ENCODE data around the gene DCUN1D1. TPM values are rescaled to one million over a fixed set of nuclear protein-coding genes. Genes with fewer than 3 reads are reported as not detected.

DCUN1D1 gene
- total and polyA plus RNA-seq, 2 experiments from 2014 or later: 29.5 to 53.5 TPM

- Histone ChIP-seq H3K27me3 (ENCODE audit: insufficient read depth) (no peaks in the 10 kb centered on the region), H3K27ac (ENCODE audit: low read depth) (peak overlapping the region; percentile 67; the same call in 1 of the 2 replicates), H3K9me2 (ENCODE audit: insufficient read depth) (no peaks in the 10 kb centered on the region), H3K4me1 (ENCODE audit: insufficient read depth) (peaks cover 12% of the 10 kb centered on the region), H3K4me3 (no peak overlapping the region), H4K20me1 (replicated peaks; ENCODE audit: insufficient read depth) (no peaks in the 10 kb centered on the region), H2AFZ (no peak overlapping the region), H3K36me3 (ENCODE audit: insufficient read depth) (no peaks in the 10 kb centered on the region), H3F3A (replicated peaks; ENCODE audit: low read depth) (no peaks in the 10 kb centered on the region), H3K79me2 (replicated peaks; ENCODE audit: insufficient read depth) (no peaks in the 10 kb centered on the region), H3K4me2 (no peak overlapping the region)
- peaks cover 27% of the 10 kb centered on the region for H3K4me1 Mint-ChIP-seq
- H3K27me3 Mint-ChIP-seq (ENCODE audit: insufficient read depth, low read depth, poor library complexity): no peaks in the 10 kb centered on the region
- H3K27ac Mint-ChIP-seq: peak overlapping the region; percentile 94
- ATAC-seq (peak; percentile 96), DNase-seq (ENCODE audit: low spot score) (peak; percentile 57)
- TF ChIP-seq EZH2 (IDR thresholded peaks at IDR 0.05; ENCODE audit: low read depth, unreplicated experiment) (no peak), NANOG (IDR thresholded peaks at IDR 0.05; ENCODE audit: borderline replicate concordance) (no peak), STAT1 (IDR thresholded peaks at IDR 0.05; ENCODE audit: unreplicated experiment) (no peak), POLR2AphosphoS5 (IDR thresholded peaks at IDR 0.05; ENCODE audit: low read depth) (no peak), ZNF114 (CRISPR knock-in tag; IDR thresholded peaks at IDR 0.05) (no peak), CREB1 (CRISPR knock-in tag; IDR thresholded peaks at IDR 0.05; ENCODE audit: low read depth) (no peak), EZH2phosphoT487 (IDR thresholded peaks at IDR 0.05; ENCODE audit: unreplicated experiment) (no peak), JUNB (IDR thresholded peaks at IDR 0.05; ENCODE audit: unreplicated experiment) (no peak)
- TF ChIP-seq, protein P1, sequence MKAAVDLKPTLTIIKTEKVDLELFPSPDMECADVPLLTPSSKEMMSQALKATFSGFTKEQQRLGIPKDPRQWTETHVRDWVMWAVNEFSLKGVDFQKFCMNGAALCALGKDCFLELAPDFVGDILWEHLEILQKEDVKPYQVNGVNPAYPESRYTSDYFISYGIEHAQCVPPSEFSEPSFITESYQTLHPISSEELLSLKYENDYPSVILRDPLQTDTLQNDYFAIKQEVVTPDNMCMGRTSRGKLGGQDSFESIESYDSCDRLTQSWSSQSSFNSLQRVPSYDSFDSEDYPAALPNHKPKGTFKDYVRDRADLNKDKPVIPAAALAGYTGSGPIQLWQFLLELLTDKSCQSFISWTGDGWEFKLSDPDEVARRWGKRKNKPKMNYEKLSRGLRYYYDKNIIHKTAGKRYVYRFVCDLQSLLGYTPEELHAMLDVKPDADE (IDR thresholded peaks at IDR 0.05): no peak
- TF ChIP-seq, protein P2, sequence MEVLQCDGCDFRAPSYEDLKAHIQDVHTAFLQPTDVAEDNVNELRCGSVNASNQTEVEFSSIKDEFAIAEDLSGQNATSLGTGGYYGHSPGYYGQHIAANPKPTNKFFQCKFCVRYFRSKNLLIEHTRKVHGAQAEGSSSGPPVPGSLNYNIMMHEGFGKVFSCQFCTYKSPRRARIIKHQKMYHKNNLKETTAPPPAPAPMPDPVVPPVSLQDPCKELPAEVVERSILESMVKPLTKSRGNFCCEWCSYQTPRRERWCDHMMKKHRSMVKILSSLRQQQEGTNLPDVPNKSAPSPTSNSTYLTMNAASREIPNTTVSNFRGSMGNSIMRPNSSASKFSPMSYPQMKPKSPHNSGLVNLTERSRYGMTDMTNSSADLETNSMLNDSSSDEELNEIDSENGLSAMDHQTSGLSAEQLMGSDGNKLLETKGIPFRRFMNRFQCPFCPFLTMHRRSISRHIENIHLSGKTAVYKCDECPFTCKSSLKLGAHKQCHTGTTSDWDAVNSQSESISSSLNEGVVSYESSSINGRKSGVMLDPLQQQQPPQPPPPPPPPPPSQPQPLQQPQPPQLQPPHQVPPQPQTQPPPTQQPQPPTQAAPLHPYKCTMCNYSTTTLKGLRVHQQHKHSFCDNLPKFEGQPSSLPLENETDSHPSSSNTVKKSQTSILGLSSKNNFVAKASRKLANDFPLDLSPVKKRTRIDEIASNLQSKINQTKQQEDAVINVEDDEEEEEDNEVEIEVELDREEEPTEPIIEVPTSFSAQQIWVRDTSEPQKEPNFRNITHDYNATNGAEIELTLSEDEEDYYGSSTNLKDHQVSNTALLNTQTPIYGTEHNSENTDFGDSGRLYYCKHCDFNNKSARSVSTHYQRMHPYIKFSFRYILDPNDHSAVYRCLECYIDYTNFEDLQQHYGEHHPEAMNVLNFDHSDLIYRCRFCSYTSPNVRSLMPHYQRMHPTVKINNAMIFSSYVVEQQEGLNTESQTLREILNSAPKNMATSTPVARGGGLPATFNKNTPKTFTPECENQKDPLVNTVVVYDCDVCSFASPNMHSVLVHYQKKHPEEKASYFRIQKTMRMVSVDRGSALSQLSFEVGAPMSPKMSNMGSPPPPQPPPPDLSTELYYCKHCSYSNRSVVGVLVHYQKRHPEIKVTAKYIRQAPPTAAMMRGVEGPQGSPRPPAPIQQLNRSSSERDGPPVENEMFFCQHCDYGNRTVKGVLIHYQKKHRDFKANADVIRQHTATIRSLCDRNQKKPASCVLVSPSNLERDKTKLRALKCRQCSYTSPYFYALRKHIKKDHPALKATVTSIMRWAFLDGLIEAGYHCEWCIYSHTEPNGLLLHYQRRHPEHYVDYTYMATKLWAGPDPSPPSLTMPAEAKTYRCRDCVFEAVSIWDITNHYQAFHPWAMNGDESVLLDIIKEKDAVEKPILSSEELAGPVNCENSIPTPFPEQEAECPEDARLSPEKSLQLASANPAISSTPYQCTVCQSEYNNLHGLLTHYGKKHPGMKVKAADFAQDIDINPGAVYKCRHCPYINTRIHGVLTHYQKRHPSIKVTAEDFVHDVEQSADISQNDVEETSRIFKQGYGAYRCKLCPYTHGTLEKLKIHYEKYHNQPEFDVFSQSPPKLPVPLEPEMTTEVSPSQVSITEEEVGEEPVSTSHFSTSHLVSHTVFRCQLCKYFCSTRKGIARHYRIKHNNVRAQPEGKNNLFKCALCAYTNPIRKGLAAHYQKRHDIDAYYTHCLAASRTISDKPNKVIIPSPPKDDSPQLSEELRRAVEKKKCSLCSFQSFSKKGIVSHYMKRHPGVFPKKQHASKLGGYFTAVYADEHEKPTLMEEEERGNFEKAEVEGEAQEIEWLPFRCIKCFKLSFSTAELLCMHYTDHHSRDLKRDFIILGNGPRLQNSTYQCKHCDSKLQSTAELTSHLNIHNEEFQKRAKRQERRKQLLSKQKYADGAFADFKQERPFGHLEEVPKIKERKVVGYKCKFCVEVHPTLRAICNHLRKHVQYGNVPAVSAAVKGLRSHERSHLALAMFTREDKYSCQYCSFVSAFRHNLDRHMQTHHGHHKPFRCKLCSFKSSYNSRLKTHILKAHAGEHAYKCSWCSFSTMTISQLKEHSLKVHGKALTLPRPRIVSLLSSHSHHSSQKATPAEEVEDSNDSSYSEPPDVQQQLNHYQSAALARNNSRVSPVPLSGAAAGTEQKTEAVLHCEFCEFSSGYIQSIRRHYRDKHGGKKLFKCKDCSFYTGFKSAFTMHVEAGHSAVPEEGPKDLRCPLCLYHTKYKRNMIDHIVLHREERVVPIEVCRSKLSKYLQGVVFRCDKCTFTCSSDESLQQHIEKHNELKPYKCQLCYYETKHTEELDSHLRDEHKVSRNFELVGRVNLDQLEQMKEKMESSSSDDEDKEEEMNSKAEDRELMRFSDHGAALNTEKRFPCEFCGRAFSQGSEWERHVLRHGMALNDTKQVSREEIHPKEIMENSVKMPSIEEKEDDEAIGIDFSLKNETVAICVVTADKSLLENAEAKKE (CRISPR knock-in tag; IDR thresholded peaks at IDR 0.05): no peak
- TF ChIP-seq, protein P3, sequence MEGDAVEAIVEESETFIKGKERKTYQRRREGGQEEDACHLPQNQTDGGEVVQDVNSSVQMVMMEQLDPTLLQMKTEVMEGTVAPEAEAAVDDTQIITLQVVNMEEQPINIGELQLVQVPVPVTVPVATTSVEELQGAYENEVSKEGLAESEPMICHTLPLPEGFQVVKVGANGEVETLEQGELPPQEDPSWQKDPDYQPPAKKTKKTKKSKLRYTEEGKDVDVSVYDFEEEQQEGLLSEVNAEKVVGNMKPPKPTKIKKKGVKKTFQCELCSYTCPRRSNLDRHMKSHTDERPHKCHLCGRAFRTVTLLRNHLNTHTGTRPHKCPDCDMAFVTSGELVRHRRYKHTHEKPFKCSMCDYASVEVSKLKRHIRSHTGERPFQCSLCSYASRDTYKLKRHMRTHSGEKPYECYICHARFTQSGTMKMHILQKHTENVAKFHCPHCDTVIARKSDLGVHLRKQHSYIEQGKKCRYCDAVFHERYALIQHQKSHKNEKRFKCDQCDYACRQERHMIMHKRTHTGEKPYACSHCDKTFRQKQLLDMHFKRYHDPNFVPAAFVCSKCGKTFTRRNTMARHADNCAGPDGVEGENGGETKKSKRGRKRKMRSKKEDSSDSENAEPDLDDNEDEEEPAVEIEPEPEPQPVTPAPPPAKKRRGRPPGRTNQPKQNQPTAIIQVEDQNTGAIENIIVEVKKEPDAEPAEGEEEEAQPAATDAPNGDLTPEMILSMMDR (conservative IDR thresholded peaks at IDR 0.05; ENCODE audit: low read depth in 2 of 2): no peak
- TF ChIP-seq, protein P4, sequence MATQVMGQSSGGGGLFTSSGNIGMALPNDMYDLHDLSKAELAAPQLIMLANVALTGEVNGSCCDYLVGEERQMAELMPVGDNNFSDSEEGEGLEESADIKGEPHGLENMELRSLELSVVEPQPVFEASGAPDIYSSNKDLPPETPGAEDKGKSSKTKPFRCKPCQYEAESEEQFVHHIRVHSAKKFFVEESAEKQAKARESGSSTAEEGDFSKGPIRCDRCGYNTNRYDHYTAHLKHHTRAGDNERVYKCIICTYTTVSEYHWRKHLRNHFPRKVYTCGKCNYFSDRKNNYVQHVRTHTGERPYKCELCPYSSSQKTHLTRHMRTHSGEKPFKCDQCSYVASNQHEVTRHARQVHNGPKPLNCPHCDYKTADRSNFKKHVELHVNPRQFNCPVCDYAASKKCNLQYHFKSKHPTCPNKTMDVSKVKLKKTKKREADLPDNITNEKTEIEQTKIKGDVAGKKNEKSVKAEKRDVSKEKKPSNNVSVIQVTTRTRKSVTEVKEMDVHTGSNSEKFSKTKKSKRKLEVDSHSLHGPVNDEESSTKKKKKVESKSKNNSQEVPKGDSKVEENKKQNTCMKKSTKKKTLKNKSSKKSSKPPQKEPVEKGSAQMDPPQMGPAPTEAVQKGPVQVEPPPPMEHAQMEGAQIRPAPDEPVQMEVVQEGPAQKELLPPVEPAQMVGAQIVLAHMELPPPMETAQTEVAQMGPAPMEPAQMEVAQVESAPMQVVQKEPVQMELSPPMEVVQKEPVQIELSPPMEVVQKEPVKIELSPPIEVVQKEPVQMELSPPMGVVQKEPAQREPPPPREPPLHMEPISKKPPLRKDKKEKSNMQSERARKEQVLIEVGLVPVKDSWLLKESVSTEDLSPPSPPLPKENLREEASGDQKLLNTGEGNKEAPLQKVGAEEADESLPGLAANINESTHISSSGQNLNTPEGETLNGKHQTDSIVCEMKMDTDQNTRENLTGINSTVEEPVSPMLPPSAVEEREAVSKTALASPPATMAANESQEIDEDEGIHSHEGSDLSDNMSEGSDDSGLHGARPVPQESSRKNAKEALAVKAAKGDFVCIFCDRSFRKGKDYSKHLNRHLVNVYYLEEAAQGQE (IDR thresholded peaks at IDR 0.05; ENCODE audit: unreplicated experiment): no peak
- no peaks in the 10 kb centered on the region for H3K9me3 Mint-ChIP-seq
- H3K4me3 Mint-ChIP-seq: no peak overlapping the region
- H3K36me3 Mint-ChIP-seq (ENCODE audit: low read depth): 0 out of 3 replicates have a peak, but pooled peaks cover 3% of the 10 kb centered on the region
Observed at GRCh38 chr3:182920515-182921084, 59.7 kb downstream of the DCUN1D1 start.
